Measurements from ENCODE around the gene CEP192. TPM values are rescaled to one million over a fixed set of nuclear protein-coding genes. Genes with fewer than 3 reads are reported as not detected.
"Not testable (repeated sequence)": the region's sequence is repeated elsewhere in the genome, so short reads cannot be mapped to it uniquely, and the experiment has no call there.

The CEP192 gene
- total RNA-seq, 2 donors from 2014 or later, result 23.7 to 24.0 TPM

DNA sequence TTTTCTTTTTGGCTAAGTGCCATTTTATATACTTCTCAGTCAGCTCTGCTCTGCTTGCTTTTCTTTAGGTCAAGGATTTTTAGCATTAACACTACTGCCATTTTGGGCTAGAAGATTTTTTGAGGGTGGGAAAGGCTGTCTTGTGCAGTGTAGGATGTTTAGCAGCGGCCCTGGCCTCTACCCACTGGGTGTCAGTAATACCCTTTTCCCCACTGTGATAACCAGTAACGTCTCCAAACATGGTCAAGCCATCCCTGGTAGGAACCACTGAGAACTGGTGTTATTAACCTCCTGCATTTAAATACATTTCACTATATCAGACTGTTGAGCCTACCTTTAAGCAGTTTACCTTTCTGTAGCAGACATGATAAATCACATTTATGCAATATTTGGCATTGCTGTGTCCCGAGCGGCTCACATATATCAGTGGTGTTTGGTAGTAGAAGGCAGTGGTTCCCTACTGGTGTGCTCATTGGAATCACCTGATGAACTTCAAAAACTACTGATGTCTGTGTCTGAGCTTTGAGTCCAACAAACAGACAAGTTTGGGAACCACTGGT is 70.5 kb downstream of the CEP192 start:
- peaks cover 15% of the 10 kb centered on the region for H3K36me3 ChIP-seq

GRCh38 chr18:13067124-13067523 is 76.0 kb downstream of the CEP192 start:
- Histone ChIP-seq H3K9me3 (no peaks in the 10 kb centered on the region), H3K27me3 (no peaks in the 10 kb centered on the region), H3K27ac (no peak overlapping the region), H3K4me1 (peaks cover 0 to 4% of the 10 kb centered on the region in 2 donors), H3K36me3 (peaks cover 42% of the 10 kb centered on the region), H3K4me3 (no peak overlapping the region)
- TF ChIP-seq CTCF (IDR thresholded peaks at IDR 0.05), result no peak
- DNase-seq (ENCODE audit: low spot score), result no peak

More for the DNA sequence above, 70.5 kb downstream of the CEP192 start:
- peak in 1 of 2 donors; percentile 25 for TF ChIP-seq CTCF (IDR thresholded peaks at IDR 0.05)
- Histone ChIP-seq H3K4me3 (no peak overlapping the region), H3K27ac (no peak overlapping the region), H3K4me1 (peaks cover 0 to 7% of the 10 kb centered on the region in 2 donors), H3K27me3 (no peaks in the 10 kb centered on the region), H3K9me3 (no peaks in the 10 kb centered on the region)
- no peak for DNase-seq (ENCODE audit: low spot score)

GRCh38 chr18:13067966-13068365 is 76.8 kb downstream of the CEP192 start:
- H3K4me1 ChIP-seq, result peaks cover 0 to 4% of the 10 kb centered on the region in 2 donors
- DNase-seq (ENCODE audit: low spot score), result no peak
- no peaks in the 10 kb centered on the region for H3K9me3 ChIP-seq
- peaks cover 48% of the 10 kb centered on the region for H3K36me3 ChIP-seq
- H3K27me3 ChIP-seq, result no peaks in the 10 kb centered on the region
- no peak overlapping the region for H3K27ac ChIP-seq
- TF ChIP-seq CTCF (IDR thresholded peaks at IDR 0.05), result no peak
- no peak overlapping the region for H3K4me3 ChIP-seq

- Histone ChIP-seq H3K4me3 (no peak overlapping the region), H3K27me3 (no peaks in the 10 kb centered on the region), H3K36me3 (peaks cover 54% of the 10 kb centered on the region), H3K9me3 (no peaks in the 10 kb centered on the region), H3K4me1 (peaks cover 0 to 4% of the 10 kb centered on the region in 2 donors), H3K27ac (peak overlapping the region; percentile 13 to 16)
- no peak for DNase-seq (ENCODE audit: low spot score)
- TF ChIP-seq CTCF (IDR thresholded peaks at IDR 0.05), result no peak
Measured at GRCh38 chr18:13070460-13070859, 79.3 kb downstream of the CEP192 start.

- Histone ChIP-seq H3K4me3 (no peak overlapping the region), H3K36me3 (peaks cover 18% of the 10 kb centered on the region), H3K9me3 (peaks cover 0 to 9% of the 10 kb centered on the region in 2 donors), H3K27ac (peak overlapping the region in 1 of 2 donors; percentile 17), H3K27me3 (no peaks in the 10 kb centered on the region), H3K4me1 (peaks cover 0 to 7% of the 10 kb centered on the region in 2 donors)
- DNase-seq (ENCODE audit: low spot score), result peak; percentile 69
- TF ChIP-seq CTCF (IDR thresholded peaks at IDR 0.05), result no peak
Measured at GRCh38 chr18:13076886-13077285, 85.7 kb downstream of the CEP192 start.

DNA sequence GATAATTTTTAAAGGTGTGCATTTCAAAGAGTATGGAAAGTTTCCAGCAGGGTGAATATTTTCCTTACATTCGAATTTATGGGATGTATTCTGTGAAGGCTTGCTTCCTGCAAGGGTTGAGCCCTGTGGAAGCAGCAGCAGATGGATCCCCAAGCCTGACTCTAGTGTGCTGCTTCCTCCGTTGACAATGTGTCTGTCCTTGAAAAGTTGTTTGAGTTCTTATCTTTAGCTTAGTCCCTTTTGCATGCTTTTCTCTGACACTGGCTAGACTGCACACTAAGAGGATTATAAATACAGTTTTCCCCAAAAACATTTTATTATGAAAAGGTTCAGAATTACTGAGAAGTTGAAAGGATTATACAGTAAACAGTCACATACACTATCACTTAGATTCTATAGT is 86.3 kb downstream of the CEP192 start:
- Histone ChIP-seq H3K36me3 (peaks cover 12% of the 10 kb centered on the region), H3K4me1 (peaks cover 0 to 7% of the 10 kb centered on the region in 2 donors), H3K27me3 (no peaks in the 10 kb centered on the region), H3K4me3 (no peak overlapping the region), H3K9me3 (peaks cover 0 to 9% of the 10 kb centered on the region in 2 donors), H3K27ac (peak overlapping the region in 1 of 2 donors; percentile 17)
- TF ChIP-seq CTCF (IDR thresholded peaks at IDR 0.05), result no peak
- DNase-seq (ENCODE audit: low spot score), result no peak

- H3K27ac ChIP-seq; H3K36me3 ChIP-seq; H3K9me3 ChIP-seq; H3K4me3 ChIP-seq; H3K27me3 ChIP-seq; H3K4me1 ChIP-seq; DNase-seq (ENCODE audit: low spot score): not testable (repeated sequence)
Measured at GRCh38 chr18:13078065-13078464, 86.9 kb downstream of the CEP192 start.
